ENCODE measurements around the gene SLC37A3. TPM values are rescaled to one million over a fixed set of nuclear protein-coding genes. Genes with fewer than 3 reads are reported as not detected.
"Not testable (repeated sequence)": the region's sequence is repeated elsewhere in the genome, so short reads cannot be mapped to it uniquely, and the experiment has no call there.

The SLC37A3 gene
- total and polyA plus RNA-seq, 9 donors = 30.6 to 74.6 (median 39.4) TPM

DNA sequence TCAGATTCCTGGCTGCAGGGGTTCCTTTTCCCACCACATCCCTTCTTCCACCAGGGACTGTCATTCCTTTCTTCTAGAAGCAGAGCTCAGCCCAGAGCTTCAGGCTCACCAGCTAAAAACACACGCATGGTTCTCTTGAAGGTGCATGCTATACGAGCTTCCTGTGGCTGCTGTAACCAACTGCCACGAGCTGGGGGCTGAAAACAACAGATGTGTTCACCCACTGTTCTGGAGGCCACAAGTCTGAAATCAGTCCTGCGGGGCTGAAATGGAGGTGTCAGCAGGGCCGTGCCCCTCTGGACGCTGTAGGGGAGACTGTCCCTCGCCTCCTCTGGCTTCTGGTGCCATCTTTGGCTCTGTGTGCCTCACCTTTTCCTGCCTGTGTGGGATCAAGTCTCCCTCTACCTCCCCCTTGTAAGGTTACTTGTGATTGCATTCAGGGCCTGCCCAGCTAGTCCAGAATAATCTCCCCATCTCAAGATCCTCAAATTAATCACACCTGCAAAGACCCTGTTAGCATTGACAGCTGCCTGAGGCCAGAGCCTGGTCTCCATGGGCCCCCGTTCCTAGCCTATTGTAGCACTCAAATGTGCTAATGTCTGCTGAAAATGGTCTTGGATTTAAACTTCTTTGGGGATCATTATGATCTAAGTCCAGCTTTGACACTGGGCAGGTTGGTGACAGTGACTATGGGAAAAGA is 19.3 kb upstream of the SLC37A3 start:
- intact Hi-C loops (cut with DNase I) = no loop called here
- Histone ChIP-seq H3K27ac (no peak overlapping the region), H3K27me3 (no peaks in the 10 kb centered on the region), H3K9me3 (no peaks in the 10 kb centered on the region), H3K4me1 (ENCODE audit: insufficient read depth) (no peaks in the 10 kb centered on the region), H3K36me3 (no peaks in the 10 kb centered on the region), H3K4me3 (no peak overlapping the region)
- no peak for TF ChIP-seq POLR2A (IDR thresholded peaks at IDR 0.05)
- TF ChIP-seq EP300 (IDR thresholded peaks at IDR 0.05) = no peak
- TF ChIP-seq, protein P1, sequence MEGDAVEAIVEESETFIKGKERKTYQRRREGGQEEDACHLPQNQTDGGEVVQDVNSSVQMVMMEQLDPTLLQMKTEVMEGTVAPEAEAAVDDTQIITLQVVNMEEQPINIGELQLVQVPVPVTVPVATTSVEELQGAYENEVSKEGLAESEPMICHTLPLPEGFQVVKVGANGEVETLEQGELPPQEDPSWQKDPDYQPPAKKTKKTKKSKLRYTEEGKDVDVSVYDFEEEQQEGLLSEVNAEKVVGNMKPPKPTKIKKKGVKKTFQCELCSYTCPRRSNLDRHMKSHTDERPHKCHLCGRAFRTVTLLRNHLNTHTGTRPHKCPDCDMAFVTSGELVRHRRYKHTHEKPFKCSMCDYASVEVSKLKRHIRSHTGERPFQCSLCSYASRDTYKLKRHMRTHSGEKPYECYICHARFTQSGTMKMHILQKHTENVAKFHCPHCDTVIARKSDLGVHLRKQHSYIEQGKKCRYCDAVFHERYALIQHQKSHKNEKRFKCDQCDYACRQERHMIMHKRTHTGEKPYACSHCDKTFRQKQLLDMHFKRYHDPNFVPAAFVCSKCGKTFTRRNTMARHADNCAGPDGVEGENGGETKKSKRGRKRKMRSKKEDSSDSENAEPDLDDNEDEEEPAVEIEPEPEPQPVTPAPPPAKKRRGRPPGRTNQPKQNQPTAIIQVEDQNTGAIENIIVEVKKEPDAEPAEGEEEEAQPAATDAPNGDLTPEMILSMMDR (IDR thresholded peaks at IDR 0.05) = no peak
- DNase-seq = no peak
- WGBS, 3 donors = 72 to 77% (median 76%) methylated on average over 8 of the region's 8 CpGs

DNA sequence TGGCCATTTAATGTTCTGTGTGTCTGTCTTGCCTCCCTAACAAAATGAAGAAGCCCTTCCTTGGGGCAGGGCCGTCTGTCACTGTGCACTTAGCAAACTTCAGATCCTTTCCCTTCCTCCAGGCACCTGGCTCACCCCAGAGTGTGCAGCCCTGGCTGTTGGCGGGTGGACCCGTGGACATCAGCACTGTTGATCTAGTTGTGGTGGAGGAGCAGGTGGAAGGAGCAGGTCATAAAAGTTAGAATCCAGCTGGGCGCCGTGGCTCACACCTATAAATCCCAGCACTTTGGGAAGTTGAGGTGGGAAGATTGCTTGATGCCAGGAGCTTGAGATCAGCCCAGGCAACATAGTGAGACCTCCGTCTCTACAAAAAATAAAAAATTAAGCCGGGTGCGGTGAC is 18.2 kb upstream of the SLC37A3 start:
- intact Hi-C loops (cut with DNase I) = no loop called here
- Histone ChIP-seq H3K4me1 (ENCODE audit: insufficient read depth) (no peaks in the 10 kb centered on the region), H3K36me3 (no peaks in the 10 kb centered on the region), H3K9me3 (no peaks in the 10 kb centered on the region), H3K27ac (no peak overlapping the region), H3K4me3 (no peak overlapping the region), H3K27me3 (no peaks in the 10 kb centered on the region)
- DNase-seq = no peak
- WGBS, 3 donors = 75 to 79% (median 75%) methylated on average over 8 of the region's 8 CpGs
- TF ChIP-seq POLR2A (IDR thresholded peaks at IDR 0.05) (no peak), EP300 (IDR thresholded peaks at IDR 0.05) (no peak)
- TF ChIP-seq, protein P1 (IDR thresholded peaks at IDR 0.05) = no peak

DNA sequence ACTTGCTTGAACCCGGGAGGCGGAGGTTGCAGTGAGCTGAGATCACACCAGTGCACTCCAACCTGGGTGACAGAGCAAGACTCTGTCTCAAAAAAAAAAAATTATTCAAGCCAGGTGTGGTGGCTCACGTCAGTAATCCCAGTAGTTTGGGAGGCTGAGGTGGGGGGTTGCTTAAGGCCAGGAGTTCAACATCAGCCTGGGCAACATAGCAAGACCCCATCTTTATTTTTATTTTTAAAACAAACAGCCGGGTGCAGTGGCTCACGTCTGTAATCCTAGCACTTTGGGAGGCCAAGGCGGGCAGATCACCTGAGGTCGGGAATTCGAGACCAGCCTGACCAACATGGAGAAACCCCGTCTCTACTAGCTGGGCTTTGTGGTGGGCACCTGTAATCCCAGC is 17.5 kb upstream of the SLC37A3 start:
- intact Hi-C loops (cut with DNase I); H3K36me3 ChIP-seq; H3K27me3 ChIP-seq; H3K27ac ChIP-seq; DNase-seq; H3K4me1 ChIP-seq (ENCODE audit: insufficient read depth); H3K9me3 ChIP-seq; H3K4me3 ChIP-seq: not testable (repeated sequence)
- 88 to 93% (median 91%) methylated on average over 9 of the region's 9 CpGs for WGBS, 3 donors

DNA sequence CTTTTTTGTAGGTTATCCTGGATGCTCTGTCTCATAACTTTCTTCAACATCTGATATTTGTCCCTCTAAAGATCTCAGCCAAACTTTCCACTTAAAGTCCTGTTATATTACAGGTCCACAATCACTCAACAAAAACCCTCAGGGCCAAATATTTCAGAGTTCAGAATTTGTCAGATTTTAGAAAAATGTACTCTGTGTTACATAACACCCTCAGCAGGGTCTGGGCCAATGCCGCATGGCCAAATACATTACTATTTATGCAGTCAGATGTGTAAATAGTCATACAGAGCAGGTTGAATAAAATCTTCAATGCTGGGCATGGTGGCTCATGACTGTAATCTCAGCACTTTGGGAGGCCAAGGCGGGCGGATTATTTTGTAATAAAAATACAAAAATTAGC is 17.0 kb upstream of the SLC37A3 start:
- no peak overlapping the region for H3K4me3 ChIP-seq
- intact Hi-C loops (cut with DNase I) = no loop called here
- H3K27me3 ChIP-seq = no peaks in the 10 kb centered on the region
- TF ChIP-seq EP300 (IDR thresholded peaks at IDR 0.05) (no peak), POLR2A (IDR thresholded peaks at IDR 0.05) (no peak)
- TF ChIP-seq, protein P1 (IDR thresholded peaks at IDR 0.05) = no peak
- no peak for DNase-seq
- no peaks in the 10 kb centered on the region for H3K36me3 ChIP-seq
- H3K27ac ChIP-seq = no peak overlapping the region
- no peaks in the 10 kb centered on the region for H3K4me1 ChIP-seq (ENCODE audit: insufficient read depth)
- WGBS, 3 donors = 84 to 89% (median 88%) methylated on average over 3 of the region's 3 CpGs
- H3K9me3 ChIP-seq = no peaks in the 10 kb centered on the region

DNA sequence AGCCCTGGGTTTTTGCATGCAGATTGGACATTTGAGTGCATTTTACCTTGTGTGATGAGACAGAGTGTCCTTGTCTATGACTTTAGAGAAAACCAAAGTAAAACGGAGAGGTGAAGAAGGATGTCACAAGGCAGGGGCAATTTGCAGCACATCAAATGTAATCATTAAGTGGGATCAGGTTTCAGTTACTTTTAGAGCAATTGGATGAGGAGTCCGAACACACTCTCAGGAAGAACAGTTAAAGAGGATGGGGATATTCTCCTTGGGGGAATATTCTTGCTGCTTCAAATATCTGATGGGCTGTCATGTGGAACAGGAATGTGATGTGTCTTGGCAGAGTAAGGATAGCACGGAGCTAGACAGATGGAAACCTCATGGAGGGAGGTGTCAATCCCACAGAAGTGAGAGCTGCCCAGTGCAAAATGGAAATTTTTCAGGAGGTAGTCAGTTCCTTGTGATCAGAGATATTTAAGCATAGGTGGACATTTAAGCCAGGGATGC is 6.3 kb upstream of the SLC37A3 start:
- no peak for DNase-seq
- WGBS, 3 donors = 36 to 57% (median 50%) methylated on average over 3 of the region's 3 CpGs
- H3K9me3 ChIP-seq = no peaks in the 10 kb centered on the region
- no peak overlapping the region for H3K27ac ChIP-seq
- intact Hi-C loops (cut with DNase I) = no loop called here
- no peaks in the 10 kb centered on the region for H3K4me1 ChIP-seq (ENCODE audit: insufficient read depth)
- no peak overlapping the region for H3K4me3 ChIP-seq
- TF ChIP-seq POLR2A (IDR thresholded peaks at IDR 0.05) = no peak
- TF ChIP-seq, protein P1 (IDR thresholded peaks at IDR 0.05) = no peak
- TF ChIP-seq EP300 (IDR thresholded peaks at IDR 0.05) = no peak
- H3K27me3 ChIP-seq = no peaks in the 10 kb centered on the region
- no peaks in the 10 kb centered on the region for H3K36me3 ChIP-seq

Measured in ovary (tissue), 9 donors.